ELF-1 (cell line): ENCODE data around the gene MAPKAPK3.

Experiments used
- DNase-seq: peaks from one replicate; pipeline ENCODE4 v3.0.0-alpha.2; 2016; ENCODE audit warnings: low read depth, low spot score

Gene MAPKAPK3

GRCh38 chr3:50587373-50587772, 29.6 kb upstream of the MAPKAPK3 start:
- no peak for DNase-seq

GRCh38 chr3:50587806-50588758, 28.9 kb upstream of the MAPKAPK3 start:
- DNase-seq = no peak

GRCh38 chr3:50588759-50589433, 28.1 kb upstream of the MAPKAPK3 start:
- DNase-seq = no peak

DNA sequence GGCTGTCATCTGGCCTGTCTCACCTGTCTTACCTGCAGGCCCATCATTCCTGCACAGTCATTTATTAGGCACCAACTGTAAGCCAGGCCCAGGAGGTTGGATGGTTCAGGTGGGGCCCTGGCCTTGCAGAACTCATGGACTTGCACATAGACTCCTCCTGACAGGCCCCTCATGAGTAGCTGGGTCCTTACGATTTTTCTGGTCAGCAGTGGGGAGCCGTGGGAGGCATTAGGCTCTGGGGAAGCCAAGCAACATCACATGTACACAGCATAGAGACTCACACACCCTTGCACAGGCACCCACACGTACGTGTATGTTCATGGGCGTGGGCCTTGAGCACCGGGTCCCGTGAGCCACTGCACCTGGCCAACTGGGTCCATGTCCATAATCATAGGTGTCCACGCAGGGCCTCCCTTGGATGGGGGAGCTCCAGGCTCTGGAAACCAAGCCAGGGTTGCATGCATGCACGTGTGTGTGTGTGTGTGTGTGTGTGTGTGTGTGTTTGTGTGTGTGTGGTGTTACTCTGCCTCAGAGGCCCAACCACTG, 25.7 kb upstream of the MAPKAPK3 start:
- DNase-seq = no peak

DNA sequence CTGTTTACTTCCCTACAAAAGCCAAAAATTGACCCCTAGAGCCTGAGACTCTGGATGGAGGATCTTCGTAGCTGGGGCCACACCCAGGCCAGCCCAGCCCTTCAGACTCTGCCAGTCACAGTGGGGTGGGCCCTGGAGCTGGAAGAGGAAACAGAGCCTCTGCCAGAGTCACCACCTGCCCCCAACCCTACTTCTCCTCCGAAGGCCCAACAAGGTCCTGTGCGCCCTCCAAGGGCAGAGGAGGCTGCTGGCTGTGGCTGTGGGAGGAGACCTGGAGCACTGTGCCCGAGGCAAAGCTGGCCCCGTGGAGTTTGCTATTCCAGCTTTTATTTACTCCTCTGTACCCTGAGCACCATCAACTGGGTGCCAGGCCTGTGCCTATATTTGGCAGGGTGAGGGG, 24.4 kb upstream of the MAPKAPK3 start:
- DNase-seq = no peak

- no peak for DNase-seq
Measured at GRCh38 chr3:50594253-50594785, 22.6 kb upstream of the MAPKAPK3 start.

DNA sequence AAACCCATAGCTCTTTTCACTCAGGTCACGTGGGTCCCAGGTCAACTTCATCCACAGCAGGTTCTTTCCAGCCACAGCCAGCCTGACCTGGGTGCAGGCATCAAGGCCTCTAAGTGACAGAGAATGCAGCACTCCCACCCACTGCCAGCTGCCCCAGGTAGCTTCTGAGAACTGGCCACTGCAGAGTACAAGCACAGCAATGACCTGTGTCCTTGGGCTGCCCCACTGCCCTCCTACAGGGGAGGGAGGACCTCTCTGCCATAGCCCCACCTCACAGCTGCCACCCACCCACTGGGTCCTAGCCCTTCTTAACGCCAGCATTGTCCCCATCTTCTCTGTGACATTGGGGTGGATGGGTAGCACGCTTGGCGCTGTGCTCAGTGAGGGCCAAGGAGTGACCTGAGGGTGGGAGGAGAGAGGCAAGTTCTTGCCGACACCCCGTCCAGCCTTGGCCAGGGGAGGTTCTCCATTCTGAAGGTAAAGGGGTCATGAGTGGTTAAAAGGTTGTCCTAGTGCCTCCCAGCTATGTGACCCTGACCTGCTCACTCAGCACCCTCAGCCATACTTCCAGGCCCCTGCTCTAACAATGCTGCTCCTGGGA, 17.7 kb upstream of the MAPKAPK3 start:
- DNase-seq = no peak

DNA sequence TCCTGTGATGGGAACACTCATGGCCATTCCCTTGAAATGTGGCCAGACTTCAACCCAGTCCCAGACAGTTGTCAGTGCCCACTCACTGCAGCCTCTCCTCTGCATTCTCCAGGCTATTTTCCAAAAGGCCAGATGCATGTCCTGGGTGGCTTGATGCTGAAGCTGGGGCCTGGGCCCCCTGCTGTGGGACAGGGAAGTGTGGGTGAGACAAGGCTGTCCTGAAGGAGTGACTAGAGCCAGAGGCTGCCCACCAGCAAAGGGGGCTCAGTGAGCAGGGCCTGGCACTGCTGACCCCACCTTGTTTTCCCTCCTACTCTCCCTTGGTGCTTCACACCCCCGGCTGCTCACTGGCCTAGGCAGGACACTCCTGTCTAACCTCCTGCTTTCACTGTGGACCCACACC, 17.2 kb upstream of the MAPKAPK3 start:
- DNase-seq = no peak

DNA sequence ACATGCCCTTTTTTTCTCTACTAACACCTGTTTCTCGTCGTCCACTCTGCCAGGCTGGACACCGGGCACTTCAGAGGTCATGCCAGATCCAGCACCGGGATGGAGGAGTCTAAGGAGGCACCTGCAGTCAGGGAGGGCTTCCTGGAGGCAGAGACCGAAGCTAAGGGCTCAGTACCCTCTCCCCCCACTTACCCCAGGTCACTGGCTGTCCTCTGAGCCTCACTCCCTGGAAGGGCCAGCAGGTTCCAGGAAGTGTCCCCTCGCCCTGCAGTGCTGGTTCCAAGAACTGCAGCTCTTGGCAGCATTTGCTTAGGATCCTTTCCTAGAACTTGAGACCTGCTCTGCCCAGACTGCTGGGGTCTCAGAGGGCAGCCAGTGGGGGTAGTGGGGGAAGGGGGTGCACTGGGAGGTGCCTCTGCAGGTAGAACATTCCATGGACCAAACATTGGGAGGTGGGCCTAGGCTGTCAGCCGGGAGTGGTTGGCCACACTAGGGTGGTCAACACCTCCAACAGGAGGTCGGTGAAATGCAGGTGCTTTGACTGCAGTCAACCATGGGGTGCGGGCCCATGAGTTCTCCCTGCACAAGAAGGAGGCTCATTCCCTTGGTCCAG, 16.7 kb upstream of the MAPKAPK3 start:
- DNase-seq = no peak

DNA sequence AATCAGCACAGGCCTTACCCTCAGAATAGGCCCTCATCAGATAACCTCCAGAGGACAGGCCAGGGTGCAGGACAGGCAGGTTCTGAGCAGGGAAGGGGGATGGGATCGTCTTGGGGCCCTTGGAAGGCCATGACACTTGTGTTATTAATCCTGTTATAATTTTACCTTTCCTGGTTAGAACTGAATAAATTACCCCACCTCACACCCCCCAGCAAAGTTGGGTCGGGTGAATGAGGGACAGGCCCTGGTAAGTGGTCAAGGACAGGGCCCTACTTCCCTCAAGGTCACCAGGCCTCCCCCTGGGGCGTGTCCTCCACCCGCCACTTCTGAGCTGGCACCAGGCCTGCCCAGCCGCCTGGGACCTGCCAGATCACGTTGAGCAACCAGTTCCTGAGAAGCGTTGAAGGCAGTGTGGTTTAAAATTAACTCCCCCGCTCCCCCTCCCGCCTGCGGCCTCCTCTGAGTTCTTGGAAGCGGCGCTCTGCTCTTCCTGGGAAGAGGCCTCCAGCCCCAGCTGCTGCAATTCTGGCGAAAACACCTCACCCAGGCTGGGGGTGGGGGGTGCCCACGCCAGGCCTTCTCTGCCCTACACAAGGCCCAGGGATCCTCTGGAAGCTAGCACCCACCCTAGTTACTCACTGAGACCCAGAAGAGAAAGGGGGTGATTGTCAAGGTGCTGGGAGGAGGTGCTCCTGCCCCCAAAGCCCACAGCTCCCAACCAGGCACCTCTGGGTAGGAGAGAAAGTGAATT, 15.9 kb upstream of the MAPKAPK3 start:
- DNase-seq = peak; percentile 59

- DNase-seq = no peak
Measured at GRCh38 chr3:50602595-50603191, 14.3 kb upstream of the MAPKAPK3 start.

DNA sequence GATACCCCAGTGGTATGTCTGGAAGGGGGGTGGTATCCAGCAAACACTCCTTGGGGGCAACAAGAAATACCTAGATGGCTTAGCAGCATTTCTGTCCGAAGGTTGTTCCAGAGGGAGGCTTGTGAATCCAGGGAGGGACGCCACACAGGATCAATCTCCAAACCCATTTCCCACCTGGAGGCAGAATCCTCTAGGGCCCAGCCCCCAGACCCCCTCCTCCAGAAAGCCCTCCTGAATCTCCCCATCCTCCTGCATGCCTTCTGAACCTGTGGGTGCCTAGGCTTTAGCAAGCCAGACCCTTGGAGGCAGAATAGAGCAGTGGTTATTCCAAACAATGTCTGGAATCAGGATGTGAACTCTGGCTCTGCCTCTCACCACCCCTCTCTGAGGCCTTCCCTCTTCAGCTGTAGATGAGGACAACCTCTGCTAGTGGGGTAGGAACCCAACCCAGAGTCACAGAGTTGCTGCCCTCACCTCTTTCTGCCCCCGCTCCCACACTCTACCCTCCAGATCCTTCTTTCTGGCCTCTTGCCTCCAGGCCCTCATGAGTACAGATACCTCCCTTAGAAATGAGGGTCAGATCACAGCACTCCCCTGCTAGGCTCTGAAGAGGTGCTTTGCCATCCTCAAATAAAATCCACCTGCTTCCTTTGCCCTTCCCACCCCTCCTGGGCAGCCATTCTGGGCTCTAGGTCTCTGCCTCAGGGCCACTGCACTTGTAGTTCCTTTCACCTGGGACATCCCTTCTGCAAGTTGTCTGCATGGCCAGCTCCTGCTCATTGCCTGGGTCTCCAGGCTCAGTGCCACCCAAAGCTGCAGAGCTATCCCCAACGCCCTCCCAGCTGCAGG, 13.5 kb upstream of the MAPKAPK3 start:
- DNase-seq = no peak

GRCh38 chr3:50604110-50604621, 12.8 kb upstream of the MAPKAPK3 start:
- DNase-seq = no peak

- no peak for DNase-seq
Measured at GRCh38 chr3:50604628-50605588, 12.0 kb upstream of the MAPKAPK3 start.

- DNase-seq = no peak
Measured at GRCh38 chr3:50605901-50606326, 11.0 kb upstream of the MAPKAPK3 start.

DNA sequence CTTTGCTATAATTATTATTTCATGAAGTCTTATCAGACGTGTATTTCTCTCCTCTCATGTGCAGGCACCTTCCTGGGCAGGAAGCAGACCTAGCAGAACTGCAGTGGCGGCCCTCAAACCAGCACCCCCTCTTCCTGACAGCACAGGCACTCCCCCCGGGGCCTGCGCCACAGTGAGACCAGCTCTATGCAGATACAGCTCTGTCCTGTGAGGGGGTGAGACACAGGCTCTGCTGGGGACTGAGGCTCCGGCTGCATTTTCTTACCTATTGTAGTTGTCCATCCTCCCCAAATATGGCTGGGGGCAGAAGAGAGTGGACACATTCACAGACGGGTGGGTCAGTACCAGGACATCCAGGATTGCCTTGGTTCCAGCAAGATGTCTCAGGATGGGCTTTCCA, 10.4 kb upstream of the MAPKAPK3 start:
- no peak for DNase-seq

DNA sequence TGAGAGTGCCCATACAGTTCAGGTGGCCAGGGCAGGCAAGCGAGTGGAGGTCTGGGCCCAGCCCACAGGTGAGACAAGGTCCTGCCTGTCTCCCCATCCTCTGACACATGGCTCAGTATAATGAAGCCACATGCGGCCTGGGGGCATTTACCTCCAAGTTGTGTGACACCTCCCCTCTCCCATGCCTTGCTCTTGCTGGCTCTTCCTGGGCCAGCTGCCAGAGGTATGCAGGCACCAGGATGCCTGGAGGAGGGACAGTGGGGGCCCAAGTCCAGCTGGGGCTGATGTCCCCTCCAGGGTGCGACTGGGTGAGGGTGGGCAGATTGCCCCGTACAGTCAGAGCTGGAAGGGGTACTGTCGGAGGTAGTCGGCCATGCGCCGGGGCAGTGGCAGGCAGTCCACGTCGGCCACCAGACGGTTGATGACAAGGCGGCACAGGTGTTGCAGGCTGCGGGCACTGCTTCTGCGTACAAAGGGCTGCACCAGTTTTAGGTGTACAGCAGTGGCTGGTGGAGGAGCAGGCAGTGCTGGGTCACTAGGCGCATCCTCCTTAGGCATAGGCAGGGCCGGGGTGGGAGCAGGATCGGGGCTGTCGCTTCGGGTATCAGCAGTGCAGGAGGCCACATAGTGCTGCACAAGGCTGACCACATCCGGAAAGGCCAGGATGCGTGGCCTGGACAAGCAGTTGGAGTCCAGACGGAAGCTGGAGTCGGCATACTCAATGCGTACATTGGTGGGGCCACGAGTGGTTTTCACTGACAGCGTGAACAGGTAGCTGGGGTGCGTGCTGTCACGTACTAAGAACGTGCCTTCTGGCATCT, 9.5 kb upstream of the MAPKAPK3 start:
- no peak for DNase-seq
